Fibroblast of lung (primary cell): ENCODE measurements around the gene FCHO2. TPM values are rescaled to one million over a fixed set of nuclear protein-coding genes. Genes with fewer than 3 reads are reported as not detected.

ENCODE experiments used
- DNase-seq, 2 donors: peaks; one replicate each; pipeline versions ENCODE4 v3.0.0 to v3.0.0-alpha.2; 2010; ENCODE audit warnings: low read depth in 2 of 2
- H2AFZ ChIP-seq: 2 replicates; pipeline ENCODE4 v1.5.1; 2012; ENCODE audit warnings: low read length, control low read depth, inconsistent platforms
- H3K27ac ChIP-seq: 2 replicates; pipeline ENCODE4 v1.5.1; 2011; ENCODE audit warnings: low read length, control low read depth; ENCODE audit not compliant: insufficient read depth
- H3K27me3 ChIP-seq: 2 replicates; pipeline ENCODE4 v1.5.1; 2011; ENCODE audit warnings: mild to moderate bottlenecking, low read length; ENCODE audit not compliant: control insufficient read depth, insufficient read depth
- H3K36me3 ChIP-seq: 2 replicates; pipeline ENCODE4 v1.5.1; 2011; ENCODE audit warnings: low read length; ENCODE audit not compliant: control insufficient read depth, insufficient read depth
- H3K4me1 ChIP-seq: 2 replicates; pipeline ENCODE4 v1.5.1; 2011; ENCODE audit warnings: low read length; ENCODE audit not compliant: control insufficient read depth, insufficient read depth; ENCODE audit errors: extremely low read depth
- H3K4me2 ChIP-seq: 2 replicates; pipeline ENCODE4 v1.5.1; 2011; ENCODE audit warnings: low read length, control low read depth; ENCODE audit not compliant: insufficient read depth; ENCODE audit errors: extremely low read depth
- H3K4me3 ChIP-seq, 4 experiments: fragments of 200-600 bp in 1 of 4; sonication (generic) in 1 of 4; replicated peaks in 1 of 4; 2 replicates each; pipeline ENCODE4 v1.5.1; 2011 to 2016; ENCODE audit warnings: low read length in 4 of 4, low read depth in 3 of 4, mild to moderate bottlenecking in 3 of 4, control low read depth in 2 of 4, inconsistent platforms in 1 of 4, mixed read lengths in 1 of 4; ENCODE audit not compliant: insufficient read depth in 1 of 4; ENCODE audit errors: control extremely low read depth in 1 of 4
- H3K79me2 ChIP-seq: 2 replicates; pipeline ENCODE4 v1.5.1; 2012; ENCODE audit warnings: mild to moderate bottlenecking, low read length, inconsistent platforms; ENCODE audit not compliant: control insufficient read depth, insufficient read depth
- H3K9ac ChIP-seq: 2 replicates; pipeline ENCODE4 v1.5.1; 2011; ENCODE audit warnings: mild to moderate bottlenecking, low read length, control low read depth; ENCODE audit not compliant: insufficient read depth
- H3K9me3 ChIP-seq: 2 replicates; pipeline ENCODE4 v1.5.1; 2012; ENCODE audit warnings: low read depth, low read length; ENCODE audit not compliant: control insufficient read depth, insufficient read depth
- H4K20me1 ChIP-seq: 2 replicates; pipeline ENCODE4 v1.5.1; 2011; ENCODE audit warnings: low read length; ENCODE audit not compliant: control insufficient read depth, insufficient read depth; ENCODE audit errors: extremely low read depth
- EZH2 ChIP-seq: IDR thresholded peaks from 2 replicates; pipeline ENCODE4 v1.5.1; 2012; ENCODE audit warnings: low read length, control low read depth, mild to moderate bottlenecking; ENCODE audit errors: missing control alignments
- polyA plus RNA-seq, 2 donors: library from polyadenylated mRNA; depleted of rRNA in 1 of 2; stranded (reverse) in 1 of 2; unstranded in 1 of 2; fragments of >200 nt; gene quantifications; 2 replicates each; pipeline ENCODE4 v1.2.1, GENCODE V29; 2011 to 2012; ENCODE audit warnings: missing spikeins in 1 of 2
- total RNA-seq: library from RNA; depleted of rRNA; stranded (reverse); fragments of >200 nt; gene quantifications from 2 replicates; pipeline ENCODE4 v1.2.1, GENCODE V29; 2014
- TF ChIP-seq, protein P1 (sequence below), 2 donors: IDR thresholded peaks in 1 of 2; conservative IDR thresholded peaks in 1 of 2; 1 replicate in 1 of 2; 2 replicates in 1 of 2; pipeline ENCODE4 v1.5.1; 2011 to 2012; ENCODE audit warnings: low read length in 2 of 2, control low read depth in 1 of 2, inconsistent platforms in 1 of 2, low read depth in 1 of 2, mild to moderate bottlenecking in 1 of 2

Gene FCHO2
- total and polyA plus RNA-seq, 2 donors (not counting 1 experiment from before 2014, with no cell fraction given): 11.3 to 19.2 TPM

DNA sequence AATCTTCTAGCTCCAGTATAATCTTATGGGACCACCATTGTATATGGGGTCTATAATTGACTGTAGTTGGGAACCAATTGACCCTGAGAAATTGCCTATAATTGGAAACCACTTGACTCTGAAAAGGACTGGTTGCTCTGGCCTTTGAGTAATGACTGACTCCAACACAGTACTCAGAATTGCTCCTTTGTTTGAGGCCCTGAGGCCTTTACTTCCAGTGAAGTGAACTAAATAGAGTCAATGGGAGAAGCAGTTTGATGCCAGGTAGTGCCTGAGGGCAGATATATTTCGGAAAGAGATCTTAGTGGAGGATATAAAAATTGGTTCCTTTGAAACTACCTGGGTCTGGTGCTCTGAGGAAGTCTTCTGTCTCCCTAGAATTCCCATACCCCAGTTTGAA lies 148.5 kb downstream of the FCHO2 start:
- no peak overlapping the region for H3K9ac ChIP-seq
- H3K36me3 ChIP-seq: no peaks in the 10 kb centered on the region
- DNase-seq: no peak
- H3K9me3 ChIP-seq: no peaks in the 10 kb centered on the region
- H3K27ac ChIP-seq: no peak overlapping the region
- no peaks in the 10 kb centered on the region for H3K4me1 ChIP-seq
- TF ChIP-seq EZH2: no peak
- TF ChIP-seq, protein P1, sequence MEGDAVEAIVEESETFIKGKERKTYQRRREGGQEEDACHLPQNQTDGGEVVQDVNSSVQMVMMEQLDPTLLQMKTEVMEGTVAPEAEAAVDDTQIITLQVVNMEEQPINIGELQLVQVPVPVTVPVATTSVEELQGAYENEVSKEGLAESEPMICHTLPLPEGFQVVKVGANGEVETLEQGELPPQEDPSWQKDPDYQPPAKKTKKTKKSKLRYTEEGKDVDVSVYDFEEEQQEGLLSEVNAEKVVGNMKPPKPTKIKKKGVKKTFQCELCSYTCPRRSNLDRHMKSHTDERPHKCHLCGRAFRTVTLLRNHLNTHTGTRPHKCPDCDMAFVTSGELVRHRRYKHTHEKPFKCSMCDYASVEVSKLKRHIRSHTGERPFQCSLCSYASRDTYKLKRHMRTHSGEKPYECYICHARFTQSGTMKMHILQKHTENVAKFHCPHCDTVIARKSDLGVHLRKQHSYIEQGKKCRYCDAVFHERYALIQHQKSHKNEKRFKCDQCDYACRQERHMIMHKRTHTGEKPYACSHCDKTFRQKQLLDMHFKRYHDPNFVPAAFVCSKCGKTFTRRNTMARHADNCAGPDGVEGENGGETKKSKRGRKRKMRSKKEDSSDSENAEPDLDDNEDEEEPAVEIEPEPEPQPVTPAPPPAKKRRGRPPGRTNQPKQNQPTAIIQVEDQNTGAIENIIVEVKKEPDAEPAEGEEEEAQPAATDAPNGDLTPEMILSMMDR (conservative IDR thresholded peaks at IDR 0.05 in 1 of 2, IDR thresholded peaks at IDR 0.05 in 1 of 2; ENCODE audit: low read depth in 1 of 2, low read length in 2 of 2): no peak
- no peaks in the 10 kb centered on the region for H3K27me3 ChIP-seq
- H4K20me1 ChIP-seq: no peaks in the 10 kb centered on the region
- H3K79me2 ChIP-seq: no peaks in the 10 kb centered on the region
- H3K4me3 ChIP-seq: no peak overlapping the region
- H2AFZ ChIP-seq: no peak overlapping the region
- no peak overlapping the region for H3K4me2 ChIP-seq

DNA sequence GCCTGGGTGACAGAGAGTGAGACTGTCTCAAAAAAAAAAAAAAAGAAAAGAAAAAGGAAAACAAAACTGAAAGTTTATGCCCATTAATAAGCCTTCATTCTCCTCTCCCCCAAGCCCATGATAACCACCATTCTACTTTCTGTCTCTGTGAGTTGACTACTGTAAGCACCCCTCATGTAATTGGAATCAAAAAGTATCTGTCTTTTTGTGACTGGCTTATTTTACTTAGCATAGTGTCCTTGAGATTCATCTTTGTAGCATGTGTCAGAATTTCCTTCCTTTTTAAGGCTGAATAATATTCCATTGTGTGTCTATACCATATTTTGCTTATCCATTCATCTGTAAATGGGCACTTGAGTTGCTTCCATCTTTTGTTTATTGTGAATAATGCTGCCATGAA lies 150.5 kb downstream of the FCHO2 start:
- no peak for TF ChIP-seq EZH2
- TF ChIP-seq, protein P1 (conservative IDR thresholded peaks at IDR 0.05 in 1 of 2, IDR thresholded peaks at IDR 0.05 in 1 of 2; ENCODE audit: low read depth in 1 of 2, low read length in 2 of 2): no peak
- no peak overlapping the region for H2AFZ ChIP-seq
- DNase-seq: no peak
- H3K27ac ChIP-seq: no peak overlapping the region
- no peaks in the 10 kb centered on the region for H3K9me3 ChIP-seq
- no peak overlapping the region for H3K4me2 ChIP-seq
- no peak overlapping the region for H3K4me3 ChIP-seq
- no peaks in the 10 kb centered on the region for H3K4me1 ChIP-seq
- H4K20me1 ChIP-seq: no peaks in the 10 kb centered on the region
- H3K27me3 ChIP-seq: no peaks in the 10 kb centered on the region
- H3K79me2 ChIP-seq: no peaks in the 10 kb centered on the region
- H3K9ac ChIP-seq: no peak overlapping the region
- no peaks in the 10 kb centered on the region for H3K36me3 ChIP-seq

DNA sequence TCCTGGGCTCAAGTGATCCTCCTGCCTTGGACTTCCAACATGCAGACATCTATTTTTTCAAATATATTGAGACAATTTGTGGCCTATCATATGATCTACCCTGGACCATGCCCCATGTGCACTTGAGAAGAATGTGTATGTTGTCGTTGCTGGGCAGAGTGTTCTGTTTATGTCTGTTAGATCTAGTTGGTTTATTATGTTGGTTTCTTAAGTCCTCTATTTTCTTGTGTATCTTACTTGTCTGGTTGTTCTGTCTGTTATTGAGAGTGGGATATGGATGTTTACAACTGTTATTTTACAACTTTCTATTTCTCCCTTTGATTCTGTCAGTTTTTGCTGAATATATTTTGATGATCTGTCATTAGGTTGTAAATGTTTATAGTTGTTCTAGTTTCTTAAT lies 154.3 kb downstream of the FCHO2 start:
- Histone ChIP-seq H3K79me2 (no peaks in the 10 kb centered on the region), H3K4me1 (peaks cover 5% of the 10 kb centered on the region), H2AFZ (no peak overlapping the region), H3K36me3 (no peaks in the 10 kb centered on the region), H3K9me3 (no peaks in the 10 kb centered on the region), H3K4me3 (no peak overlapping the region), H3K27ac (no peak overlapping the region), H3K27me3 (no peaks in the 10 kb centered on the region), H3K4me2 (no peak overlapping the region), H4K20me1 (no peaks in the 10 kb centered on the region), H3K9ac (no peak overlapping the region)
- TF ChIP-seq, protein P1 (conservative IDR thresholded peaks at IDR 0.05 in 1 of 2, IDR thresholded peaks at IDR 0.05 in 1 of 2; ENCODE audit: low read depth in 1 of 2, low read length in 2 of 2): no peak
- TF ChIP-seq EZH2: no peak
- DNase-seq: no peak
